Fibroblast of upper back skin (primary cell): ENCODE data around the gene DUSP6.

Source experiments
- DNase-seq: peaks from one replicate; pipeline ENCODE4 v3.0.0-alpha.2; 2013

DUSP6 gene

GRCh38 chr12:89352492-89353187, at the start of gene DUSP6:
Gene DUSP6 (minus strand): TSS chr12:89352501. CDS start chr12:89352039, 462 bp downstream.
- peak; percentile 98 for DNase-seq

GRCh38 chr12:89401433-89402058, 49.2 kb upstream of the DUSP6 start:
- DNase-seq = no peak

- no peak for DNase-seq
These were observed 48.1 kb upstream of the DUSP6 start for GRCh38 chr12:89400415-89400814.

GRCh38 chr12:89395712-89396111, 43.4 kb upstream of the DUSP6 start:
- no peak for DNase-seq

GRCh38 chr12:89393551-89394121, 41.3 kb upstream of the DUSP6 start:
- DNase-seq = no peak

GRCh38 chr12:89392391-89392790, 40.1 kb upstream of the DUSP6 start:
- no peak for DNase-seq

- DNase-seq = no peak
These were observed 39.5 kb upstream of the DUSP6 start for GRCh38 chr12:89391726-89392336.

- DNase-seq = peak; percentile 77
These were observed 38.7 kb upstream of the DUSP6 start for GRCh38 chr12:89390802-89391673.

- DNase-seq = no peak
These were observed 37.7 kb upstream of the DUSP6 start for GRCh38 chr12:89389755-89390661.

GRCh38 chr12:89386138-89386537, 33.8 kb upstream of the DUSP6 start:
- no peak for DNase-seq

GRCh38 chr12:89384807-89385206, 32.5 kb upstream of the DUSP6 start:
- no peak for DNase-seq

GRCh38 chr12:89384050-89384758, 31.9 kb upstream of the DUSP6 start:
- DNase-seq = peak; percentile 89

GRCh38 chr12:89383235-89384049, 31.1 kb upstream of the DUSP6 start:
- DNase-seq = peak; percentile 32

- no peak for DNase-seq
These were observed 30.0 kb upstream of the DUSP6 start for GRCh38 chr12:89382328-89382727.

- DNase-seq = no peak
These were observed 27.7 kb upstream of the DUSP6 start for GRCh38 chr12:89379839-89380467.

- no peak for DNase-seq
These were observed 27.0 kb upstream of the DUSP6 start for GRCh38 chr12:89379148-89379838.

GRCh38 chr12:89376844-89377243, 24.5 kb upstream of the DUSP6 start:
- no peak for DNase-seq

- no peak for DNase-seq
These were observed 23.9 kb upstream of the DUSP6 start for GRCh38 chr12:89376202-89376529.
